ENCODE results near the gene TNS2.

Gene TNS2

DNA sequence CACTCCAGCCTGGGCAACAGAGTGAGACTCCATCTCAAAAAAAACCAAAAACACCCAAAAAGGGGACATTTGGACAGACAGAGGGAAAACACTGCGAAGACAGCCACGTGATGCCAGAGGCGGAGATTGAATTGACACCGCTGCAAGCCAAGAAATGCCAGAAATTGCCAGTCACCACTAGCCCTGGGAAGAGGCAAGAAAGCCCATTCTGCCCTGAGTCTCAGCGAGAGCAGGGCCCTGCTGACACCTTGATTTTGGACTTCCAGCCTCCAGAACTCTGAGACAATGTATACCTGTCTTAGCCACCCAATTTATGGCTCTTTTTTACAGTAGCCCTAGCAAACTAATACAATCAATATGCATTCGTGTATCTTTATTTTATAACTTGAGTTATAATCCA lies 40.2 kb downstream of the TNS2 start:
- H3K9me2 ChIP-seq (ENCODE audit: low read depth, low read length) = no peaks in the 10 kb centered on the region
- H3K4me2 ChIP-seq (ENCODE audit: low read length) = no peak overlapping the region
- H4K20me1 ChIP-seq (ENCODE audit: insufficient read depth, low read length) = no peaks in the 10 kb centered on the region
- TF ChIP-seq, protein P1, sequence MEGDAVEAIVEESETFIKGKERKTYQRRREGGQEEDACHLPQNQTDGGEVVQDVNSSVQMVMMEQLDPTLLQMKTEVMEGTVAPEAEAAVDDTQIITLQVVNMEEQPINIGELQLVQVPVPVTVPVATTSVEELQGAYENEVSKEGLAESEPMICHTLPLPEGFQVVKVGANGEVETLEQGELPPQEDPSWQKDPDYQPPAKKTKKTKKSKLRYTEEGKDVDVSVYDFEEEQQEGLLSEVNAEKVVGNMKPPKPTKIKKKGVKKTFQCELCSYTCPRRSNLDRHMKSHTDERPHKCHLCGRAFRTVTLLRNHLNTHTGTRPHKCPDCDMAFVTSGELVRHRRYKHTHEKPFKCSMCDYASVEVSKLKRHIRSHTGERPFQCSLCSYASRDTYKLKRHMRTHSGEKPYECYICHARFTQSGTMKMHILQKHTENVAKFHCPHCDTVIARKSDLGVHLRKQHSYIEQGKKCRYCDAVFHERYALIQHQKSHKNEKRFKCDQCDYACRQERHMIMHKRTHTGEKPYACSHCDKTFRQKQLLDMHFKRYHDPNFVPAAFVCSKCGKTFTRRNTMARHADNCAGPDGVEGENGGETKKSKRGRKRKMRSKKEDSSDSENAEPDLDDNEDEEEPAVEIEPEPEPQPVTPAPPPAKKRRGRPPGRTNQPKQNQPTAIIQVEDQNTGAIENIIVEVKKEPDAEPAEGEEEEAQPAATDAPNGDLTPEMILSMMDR (IDR thresholded peaks at IDR 0.05; ENCODE audit: low read length) = no peak
- no peak for TF ChIP-seq EZH2 (IDR thresholded peaks at IDR 0.05; ENCODE audit: borderline replicate concordance, low read length)
- no peaks in the 10 kb centered on the region for H3K9me3 ChIP-seq (ENCODE audit: low read length)
- H3K4me3 ChIP-seq (ENCODE audit: low read depth, low read length, poor library complexity, severe bottlenecking) = no peak overlapping the region
- H2AFZ ChIP-seq (ENCODE audit: low read length) = no peak overlapping the region
- H3K79me2 ChIP-seq (ENCODE audit: insufficient read depth, low read length) = no peaks in the 10 kb centered on the region
- H3K36me3 ChIP-seq (ENCODE audit: insufficient read depth, low read length) = no peaks in the 10 kb centered on the region
- H3K4me1 ChIP-seq (ENCODE audit: insufficient read depth, low read length, severe bottlenecking) = no peaks in the 10 kb centered on the region
- H3F3A ChIP-seq (ENCODE audit: insufficient read depth, low read length) = no peaks in the 10 kb centered on the region
- H3K9ac ChIP-seq (ENCODE audit: low read length) = no peak overlapping the region
- H3K27me3 ChIP-seq (ENCODE audit: insufficient read depth, low read length) = 0 out of 2 replicates have a peak, but pooled peaks cover 6% of the 10 kb centered on the region
- no peak overlapping the region for H3K27ac ChIP-seq (ENCODE audit: low read depth, low read length, poor library complexity, severe bottlenecking)

DNA sequence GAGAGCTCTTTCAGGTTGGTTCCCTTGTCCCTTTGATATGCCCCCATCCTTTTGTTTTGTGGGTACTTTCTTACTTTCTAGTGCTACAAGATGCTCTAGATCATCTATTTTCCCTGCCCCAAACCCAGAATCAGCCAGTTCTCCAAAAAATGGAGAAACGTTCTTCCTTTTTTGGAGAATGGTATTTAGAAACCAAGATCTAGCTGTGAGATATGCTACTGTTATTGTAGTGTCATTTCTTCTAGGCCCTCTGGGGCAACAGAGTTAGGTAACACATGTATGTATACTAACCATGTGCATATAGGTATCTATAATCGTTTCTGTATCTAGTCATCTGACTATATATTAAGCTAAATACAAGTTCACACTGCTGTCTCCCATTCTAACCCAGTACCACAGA lies 40.7 kb downstream of the TNS2 start:
- no peak overlapping the region for H2AFZ ChIP-seq (ENCODE audit: low read length)
- 0 out of 2 replicates have a peak, but pooled peaks cover 6% of the 10 kb centered on the region for H3K27me3 ChIP-seq (ENCODE audit: insufficient read depth, low read length)
- H3K9me2 ChIP-seq (ENCODE audit: low read depth, low read length) = no peaks in the 10 kb centered on the region
- no peak overlapping the region for H3K9ac ChIP-seq (ENCODE audit: low read length)
- TF ChIP-seq, protein P1 (IDR thresholded peaks at IDR 0.05; ENCODE audit: low read length) = no peak
- TF ChIP-seq EZH2 (IDR thresholded peaks at IDR 0.05; ENCODE audit: borderline replicate concordance, low read length) = no peak
- no peaks in the 10 kb centered on the region for H3F3A ChIP-seq (ENCODE audit: insufficient read depth, low read length)
- H3K4me3 ChIP-seq (ENCODE audit: low read depth, low read length, poor library complexity, severe bottlenecking) = no peak overlapping the region
- no peaks in the 10 kb centered on the region for H4K20me1 ChIP-seq (ENCODE audit: insufficient read depth, low read length)
- H3K79me2 ChIP-seq (ENCODE audit: insufficient read depth, low read length) = no peaks in the 10 kb centered on the region
- no peaks in the 10 kb centered on the region for H3K36me3 ChIP-seq (ENCODE audit: insufficient read depth, low read length)
- H3K27ac ChIP-seq (ENCODE audit: low read depth, low read length, poor library complexity, severe bottlenecking) = no peak overlapping the region
- H3K9me3 ChIP-seq (ENCODE audit: low read length) = no peaks in the 10 kb centered on the region
- no peak overlapping the region for H3K4me2 ChIP-seq (ENCODE audit: low read length)
- no peaks in the 10 kb centered on the region for H3K4me1 ChIP-seq (ENCODE audit: insufficient read depth, low read length, severe bottlenecking)

DNA sequence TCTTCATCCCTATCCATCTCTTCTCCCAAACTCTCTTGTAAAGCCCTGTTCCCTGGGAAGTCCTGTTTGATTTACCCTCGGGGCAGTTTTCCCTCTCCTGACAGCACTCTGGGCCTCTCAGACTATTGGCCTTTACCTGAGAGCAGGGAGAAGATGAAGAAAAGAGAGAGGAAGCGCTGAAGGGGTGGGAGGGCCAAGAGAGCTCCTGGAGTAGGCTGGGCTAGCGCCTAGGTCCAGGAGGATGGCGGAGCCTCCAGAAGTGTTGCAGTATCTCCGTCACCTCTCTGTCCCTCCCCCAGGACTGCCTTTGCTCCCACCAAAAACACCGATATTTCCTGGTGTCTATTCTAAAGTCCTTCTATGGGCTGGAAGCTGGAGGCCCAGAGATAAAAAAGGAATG lies 41.9 kb downstream of the TNS2 start:
- no peaks in the 10 kb centered on the region for H3K79me2 ChIP-seq (ENCODE audit: insufficient read depth, low read length)
- H4K20me1 ChIP-seq (ENCODE audit: insufficient read depth, low read length) = no peaks in the 10 kb centered on the region
- H3K27ac ChIP-seq (ENCODE audit: low read depth, low read length, poor library complexity, severe bottlenecking) = no peak overlapping the region
- TF ChIP-seq, protein P1 (IDR thresholded peaks at IDR 0.05; ENCODE audit: low read length) = no peak
- no peak for TF ChIP-seq EZH2 (IDR thresholded peaks at IDR 0.05; ENCODE audit: borderline replicate concordance, low read length)
- no peak overlapping the region for H3K9ac ChIP-seq (ENCODE audit: low read length)
- H3K4me1 ChIP-seq (ENCODE audit: insufficient read depth, low read length, severe bottlenecking) = no peaks in the 10 kb centered on the region
- no peaks in the 10 kb centered on the region for H3K9me2 ChIP-seq (ENCODE audit: low read depth, low read length)
- no peaks in the 10 kb centered on the region for H3K36me3 ChIP-seq (ENCODE audit: insufficient read depth, low read length)
- no peak overlapping the region for H3K4me2 ChIP-seq (ENCODE audit: low read length)
- H3K27me3 ChIP-seq (ENCODE audit: insufficient read depth, low read length) = 0 out of 2 replicates have a peak, but pooled peaks cover 6% of the 10 kb centered on the region
- no peaks in the 10 kb centered on the region for H3F3A ChIP-seq (ENCODE audit: insufficient read depth, low read length)
- H3K4me3 ChIP-seq (ENCODE audit: low read depth, low read length, poor library complexity, severe bottlenecking) = no peak overlapping the region
- H2AFZ ChIP-seq (ENCODE audit: low read length) = no peak overlapping the region
- H3K9me3 ChIP-seq (ENCODE audit: low read length) = no peaks in the 10 kb centered on the region
